SKM-1 (cell line): ENCODE data around the gene CASK.

Experiments used
- DNase-seq: peaks from one replicate; lab custom pipeline; 2025; ENCODE audit not compliant: unreplicated experiment; lab: John Stamatoyannopoulos, UW

CASK gene

DNA sequence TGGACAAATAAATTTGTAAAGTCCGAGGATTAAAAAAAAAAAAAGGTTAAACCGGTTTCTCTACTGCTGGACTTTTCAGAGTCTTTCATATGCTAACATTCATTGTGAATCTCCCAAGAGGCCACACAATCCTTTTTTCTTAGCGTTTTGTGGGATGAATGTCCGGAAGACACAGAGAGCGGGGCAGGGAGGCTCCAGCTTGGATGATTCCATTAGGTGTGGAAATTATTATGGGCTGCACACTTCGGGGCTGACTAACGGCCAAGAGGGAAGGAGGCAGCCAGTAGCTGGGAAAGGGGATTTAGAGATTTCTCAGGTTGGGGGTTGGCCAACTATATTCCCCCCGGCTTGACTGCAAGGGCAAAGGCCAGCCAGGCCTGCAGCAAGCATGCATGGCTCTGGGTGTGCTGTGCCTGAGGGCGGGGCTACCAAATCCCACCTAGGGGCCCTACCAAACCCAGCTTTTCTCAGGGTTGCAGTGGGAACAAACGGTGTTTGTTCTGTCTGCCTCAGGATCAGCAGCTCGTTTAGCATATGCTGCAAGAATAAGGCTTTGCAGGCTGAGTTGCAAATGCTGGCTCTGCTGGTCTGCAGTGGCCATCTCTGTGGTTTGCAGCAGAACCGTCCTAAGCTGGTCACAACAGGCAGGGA, 447.6 kb downstream of the CASK start:
- no peak for DNase-seq

DNA sequence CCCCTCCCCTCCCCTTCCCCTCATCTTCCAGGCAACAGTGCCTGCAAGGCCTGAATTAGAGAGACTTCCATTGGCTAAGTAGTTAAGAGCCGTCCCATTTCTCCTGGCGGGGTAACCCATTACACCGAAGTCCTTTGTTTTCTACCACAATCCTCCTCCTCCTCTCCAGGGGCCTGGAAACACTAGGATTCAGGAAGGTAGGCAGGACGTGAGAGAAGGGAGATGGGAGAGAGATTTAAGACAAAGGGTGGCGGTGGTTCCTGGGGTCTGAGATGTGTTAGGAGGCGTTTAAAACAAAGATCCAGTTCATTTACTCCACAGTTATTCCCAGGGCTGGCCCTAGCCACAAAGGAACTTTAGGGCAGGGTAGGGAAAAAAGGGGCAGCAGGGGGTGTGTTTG, 448.2 kb downstream of the CASK start:
- no peak for DNase-seq

DNA sequence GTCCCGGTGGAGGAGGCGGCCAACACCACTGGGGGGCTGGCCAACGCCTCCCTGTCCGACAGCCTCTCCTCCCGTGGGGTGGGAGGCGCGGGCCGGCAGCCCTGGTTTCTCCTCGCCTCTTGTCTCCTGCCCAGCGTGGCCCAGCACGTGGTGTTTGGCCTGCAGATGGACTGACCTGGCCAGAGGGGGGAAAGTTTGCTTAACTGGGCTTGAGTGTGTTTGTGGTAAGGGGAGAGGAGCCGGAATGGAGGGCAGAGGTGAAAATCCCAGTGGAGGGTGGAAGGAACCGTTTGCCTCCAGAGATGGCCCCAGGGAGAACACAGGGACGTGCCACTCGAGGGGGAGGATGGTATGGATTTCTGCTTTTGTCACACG, 448.6 kb downstream of the CASK start:
- DNase-seq = no peak

DNA sequence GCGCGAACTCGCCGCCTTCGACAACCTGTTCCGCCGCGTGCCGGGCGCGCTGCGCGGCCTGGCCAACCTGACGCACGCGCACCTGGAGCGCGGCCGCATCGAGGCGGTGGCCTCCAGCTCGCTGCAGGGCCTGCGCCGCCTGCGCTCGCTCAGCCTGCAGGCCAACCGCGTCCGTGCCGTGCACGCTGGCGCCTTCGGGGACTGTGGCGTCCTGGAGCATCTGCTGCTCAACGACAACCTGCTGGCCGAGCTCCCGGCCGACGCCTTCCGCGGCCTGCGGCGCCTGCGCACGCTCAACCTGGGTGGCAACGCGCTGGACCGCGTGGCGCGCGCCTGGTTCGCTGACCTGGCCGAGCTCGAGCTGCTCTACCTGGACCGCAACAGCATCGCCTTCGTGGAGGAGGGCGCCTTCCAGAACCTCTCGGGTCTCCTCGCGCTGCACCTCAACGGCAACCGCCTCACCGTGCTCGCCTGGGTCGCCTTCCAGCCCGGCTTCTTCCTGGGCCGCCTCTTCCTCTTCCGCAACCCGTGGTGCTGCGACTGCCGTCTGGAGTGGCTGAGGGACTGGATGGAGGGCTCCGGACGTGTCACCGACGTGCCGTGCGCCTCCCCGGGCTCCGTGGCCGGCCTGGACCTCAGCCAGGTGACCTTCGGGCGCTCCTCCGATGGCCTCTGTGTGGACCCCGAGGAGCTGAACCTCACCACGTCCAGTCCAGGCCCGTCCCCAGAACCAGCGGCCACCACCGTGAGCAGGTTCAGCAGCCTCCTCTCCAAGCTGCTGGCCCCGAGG, 449.2 kb downstream of the CASK start:
- no peak for DNase-seq

DNA sequence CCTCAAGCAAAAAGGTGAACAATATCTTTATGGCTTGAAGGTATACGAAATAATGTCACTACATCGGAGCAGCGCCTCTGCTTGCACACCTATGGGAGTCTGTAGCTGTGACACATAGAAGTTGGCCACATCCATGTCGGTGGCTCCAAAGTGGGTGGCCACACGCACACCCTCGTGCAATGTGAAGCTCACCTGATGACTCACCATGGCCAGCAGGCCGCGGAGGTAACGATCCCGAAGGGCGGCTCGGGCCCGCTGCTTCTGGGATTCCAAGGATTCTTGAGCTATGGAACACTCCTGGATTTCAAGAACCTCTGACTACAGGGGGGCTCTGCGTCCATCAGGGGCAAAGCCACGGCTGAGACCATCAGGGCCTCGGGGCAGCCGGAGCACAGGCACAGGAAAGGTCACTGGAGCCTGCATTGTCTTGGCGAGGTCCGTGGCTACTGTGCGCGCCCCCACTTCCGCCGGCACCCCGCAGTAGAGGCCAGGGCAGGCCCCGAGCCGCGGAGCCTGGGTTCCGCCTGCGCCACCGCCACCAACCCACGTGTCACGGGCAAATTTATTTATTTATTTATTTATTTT, 451.0 kb downstream of the CASK start:
- DNase-seq = no peak

DNA sequence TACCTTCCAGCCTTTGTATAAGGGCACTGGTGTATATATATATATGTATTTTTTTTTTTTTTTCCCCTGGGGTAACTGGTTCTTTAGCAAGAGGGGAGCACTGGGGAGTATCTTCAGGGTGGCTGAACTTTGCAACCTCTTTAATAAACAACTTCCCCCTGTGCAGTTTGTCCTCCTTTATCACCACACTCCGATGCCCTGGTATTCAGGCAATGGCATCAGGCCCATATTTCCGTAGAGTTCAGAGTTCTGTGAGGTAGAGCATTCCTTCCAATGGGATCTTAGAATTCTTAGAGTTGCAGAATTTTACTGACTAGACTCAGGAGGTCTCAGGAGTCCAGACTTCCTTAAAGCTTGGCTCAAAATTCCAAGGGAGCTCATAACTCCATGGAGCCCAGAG, 451.6 kb downstream of the CASK start:
- no peak for DNase-seq

DNA sequence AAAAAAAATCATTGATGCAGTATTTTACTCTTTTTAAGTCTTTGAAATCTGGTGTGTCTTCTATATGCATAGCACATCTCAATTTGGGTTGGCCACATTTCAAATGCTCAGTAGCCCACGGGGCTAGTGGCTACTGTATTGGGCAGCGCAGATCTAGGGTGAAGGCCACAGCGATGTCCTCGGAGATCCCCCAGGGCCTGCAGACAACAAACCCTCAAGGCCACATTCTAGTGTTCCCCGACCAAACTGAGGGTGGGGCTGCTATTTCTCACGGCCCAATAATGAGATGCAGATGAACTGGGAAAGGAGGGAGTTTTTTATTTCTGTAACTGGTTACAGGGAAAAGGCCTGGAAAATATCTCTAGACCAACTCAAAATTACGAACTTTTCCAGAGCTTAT, 452.6 kb downstream of the CASK start:
- DNase-seq = no peak

DNA sequence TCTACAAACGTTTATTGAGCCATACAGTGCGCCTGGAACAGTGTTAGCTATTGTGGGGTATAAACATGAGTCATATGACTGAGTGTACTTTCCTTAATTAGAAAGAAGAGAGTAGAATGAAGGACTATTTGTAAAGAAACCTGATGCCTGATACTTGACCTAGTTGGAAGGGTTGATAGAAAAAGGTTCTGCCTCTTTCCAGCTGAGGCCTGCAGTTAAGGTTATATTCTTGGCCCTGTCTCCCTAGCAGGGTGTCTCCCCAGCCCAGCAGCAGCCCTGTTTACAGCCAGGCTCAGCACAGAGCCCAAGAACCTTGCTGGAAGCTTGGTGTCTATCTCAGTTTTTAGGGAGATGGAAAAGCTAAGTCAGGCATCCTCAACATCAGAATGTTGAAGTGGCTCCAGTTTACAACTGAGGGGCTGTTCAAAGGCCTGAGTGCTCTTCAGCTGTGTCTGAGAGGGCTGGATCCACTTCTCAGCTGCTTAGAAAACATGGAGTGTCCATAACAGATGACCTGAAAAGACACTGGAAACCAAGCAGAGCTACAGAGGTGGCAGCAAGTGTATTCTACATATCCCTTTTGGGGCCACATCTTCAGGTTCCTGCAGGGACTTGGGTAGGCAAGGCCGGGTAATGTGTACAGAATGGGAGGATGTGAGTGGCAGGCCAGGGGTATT, 454.6 kb downstream of the CASK start:
- no peak for DNase-seq
